NCI-H2196 (cell line): ENCODE results near the gene OGT.
"Not testable (repeated sequence)": the region's sequence is repeated elsewhere in the genome, so short reads cannot be mapped to it uniquely, and the experiment has no call there.

Source experiments
- DNase-seq: peaks from one replicate; lab custom pipeline; 2025; ENCODE audit not compliant: unreplicated experiment; lab: John Stamatoyannopoulos, UW

Gene OGT

DNA sequence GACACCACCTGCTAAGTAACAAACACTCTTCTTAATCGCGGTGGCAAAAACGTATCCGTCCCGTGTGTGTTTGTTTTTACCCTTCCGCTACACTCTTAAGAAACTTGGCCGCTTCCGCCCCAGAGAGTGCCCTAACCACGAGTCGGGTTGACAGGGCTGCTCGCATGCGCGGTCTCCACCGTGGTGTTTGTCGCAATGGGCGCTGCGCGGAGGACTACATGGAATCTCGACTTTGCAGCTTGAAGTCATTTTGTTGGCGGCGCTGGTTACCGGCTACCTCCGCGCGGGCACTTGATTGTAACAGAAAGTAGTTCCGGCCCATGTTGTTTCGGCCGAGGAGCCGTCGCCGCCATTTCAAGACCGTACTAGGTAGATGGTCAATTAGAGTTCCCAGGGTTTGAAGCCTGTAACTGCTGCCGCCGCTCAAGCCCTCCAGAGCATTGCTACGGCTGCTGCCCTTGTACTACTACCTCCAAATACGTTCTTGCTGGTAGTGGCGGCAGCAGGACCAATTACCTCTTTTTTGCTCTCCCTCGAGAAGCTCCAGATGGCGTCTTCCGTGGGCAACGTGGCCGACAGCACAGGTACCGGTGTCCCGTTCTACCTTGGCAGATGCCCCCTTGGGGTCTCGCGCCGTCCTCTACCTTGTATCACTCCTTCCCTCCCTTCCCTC lies at the start of gene OGT:
Gene OGT (plus strand): TSS at position 352 of the 673 bp plus-strand sequence. CDS start 196 bp downstream, at position 548.
- peak; percentile 88 for DNase-seq

DNA sequence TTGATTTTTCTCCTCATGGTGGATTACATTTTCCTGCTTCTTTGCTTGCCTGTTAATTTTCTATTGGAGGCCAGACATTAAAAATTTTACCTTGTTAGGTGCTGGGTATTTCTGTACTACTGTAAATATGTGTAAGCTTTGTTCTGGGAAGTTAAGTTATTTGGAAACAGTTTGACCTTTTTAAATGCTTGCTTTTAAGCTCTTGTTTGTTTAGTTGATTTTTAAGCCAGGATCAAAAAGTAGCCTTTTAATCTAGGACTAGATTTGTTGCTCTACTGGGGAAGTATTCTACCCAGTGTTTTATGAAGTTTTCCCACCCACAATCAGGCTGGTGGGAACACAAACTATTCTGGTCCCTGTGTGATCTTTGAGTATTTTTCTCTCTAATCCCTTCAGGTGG lies 45.1 kb upstream of the OGT start:
- no peak for DNase-seq

- no peak for DNase-seq
These were observed 43.4 kb upstream of the OGT start for GRCh38 chrX:71489540-71489939.

GRCh38 chrX:71492231-71493065 lies 40.5 kb upstream of the OGT start:
- DNase-seq = no peak

GRCh38 chrX:71493111-71493613 lies 39.7 kb upstream of the OGT start:
- no peak for DNase-seq

DNA sequence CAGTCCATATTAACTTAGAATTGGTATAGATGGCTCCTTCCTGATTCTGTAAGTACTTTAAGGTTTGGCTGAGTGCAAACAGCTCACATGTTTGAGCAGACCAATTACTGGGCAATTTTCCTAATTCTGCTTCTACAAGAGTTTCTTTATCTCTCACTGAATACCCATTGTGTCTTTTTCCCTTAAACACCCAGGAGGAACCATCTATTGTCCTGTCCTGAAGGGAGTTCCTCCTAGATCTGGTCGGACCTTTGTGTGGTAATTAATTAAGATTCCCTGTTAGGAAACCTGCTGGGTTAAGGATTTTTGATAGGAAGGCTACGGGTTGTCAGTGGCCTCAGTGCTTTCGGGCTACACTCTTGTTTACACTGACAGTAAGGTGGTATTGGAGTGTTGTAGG lies 36.9 kb upstream of the OGT start:
- not testable (repeated sequence) for DNase-seq

DNA sequence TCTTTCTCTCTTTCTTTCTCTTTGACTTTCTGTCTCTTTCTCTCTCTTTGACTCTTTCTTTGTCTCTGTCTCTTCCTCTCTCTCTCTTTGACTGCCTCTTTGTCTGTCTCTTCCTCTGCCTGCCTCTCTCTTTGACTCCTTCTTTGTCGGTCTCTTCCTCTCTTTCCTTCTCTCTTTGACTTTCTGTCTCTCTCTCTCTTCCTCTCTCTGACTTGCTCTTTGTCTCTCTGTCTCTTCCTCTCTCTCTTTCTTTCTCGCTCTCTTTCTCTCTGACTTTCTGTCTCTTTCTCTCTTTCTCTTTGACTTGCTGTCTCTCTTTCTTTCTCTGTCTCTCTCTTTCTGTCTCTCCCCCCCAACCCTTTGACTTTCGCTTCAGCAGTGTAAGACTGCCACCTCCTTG lies 36.4 kb upstream of the OGT start:
- DNase-seq = no peak

GRCh38 chrX:71502080-71502479 lies 30.8 kb upstream of the OGT start:
- DNase-seq = not testable (repeated sequence)

GRCh38 chrX:71504346-71504745 lies 28.6 kb upstream of the OGT start:
- no peak for DNase-seq

GRCh38 chrX:71509289-71509688 lies 23.6 kb upstream of the OGT start:
- no peak for DNase-seq

DNA sequence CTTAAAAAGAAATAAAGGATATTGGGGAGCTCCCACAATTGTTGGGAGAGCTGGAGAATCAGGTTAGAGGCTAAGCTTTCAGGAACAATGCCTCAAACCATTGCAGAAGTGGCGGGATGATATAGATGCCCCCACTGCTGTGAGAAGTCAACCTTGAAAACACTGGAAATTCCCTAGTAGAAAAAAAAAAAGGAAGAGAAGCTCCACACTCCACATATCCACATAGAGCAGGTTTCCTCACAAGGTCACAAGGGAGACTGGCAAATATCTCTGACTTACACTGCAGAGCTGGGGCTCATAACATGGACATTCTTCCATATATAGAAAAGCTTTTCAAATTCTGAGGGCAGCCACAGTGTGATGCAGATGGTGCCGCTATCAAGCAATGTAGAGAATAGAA lies 22.7 kb upstream of the OGT start:
- DNase-seq = no peak

GRCh38 chrX:71513731-71514130 lies 19.2 kb upstream of the OGT start:
- not testable (repeated sequence) for DNase-seq

- no peak for DNase-seq
These were observed 18.4 kb upstream of the OGT start for GRCh38 chrX:71514367-71515037.

GRCh38 chrX:71515038-71515396 lies 17.9 kb upstream of the OGT start:
- DNase-seq = no peak

DNA sequence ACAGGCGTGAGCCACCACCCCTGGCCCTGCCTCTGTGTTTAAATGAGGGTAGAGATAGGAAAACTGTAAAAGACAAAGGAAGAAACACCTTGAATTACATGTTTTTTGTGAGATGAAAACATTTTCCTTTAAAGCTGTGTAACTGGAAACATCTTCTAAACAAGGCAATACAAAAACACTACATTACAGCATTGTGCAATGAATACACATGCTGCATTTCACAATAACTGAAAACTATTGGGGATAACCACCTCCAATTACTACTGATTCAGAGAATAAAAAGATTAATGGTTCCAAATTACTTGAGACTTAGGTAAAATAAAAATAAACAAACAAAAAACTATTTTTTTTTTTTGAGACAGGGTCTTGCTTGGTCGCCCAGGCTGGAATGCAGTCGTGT lies 7.6 kb upstream of the OGT start:
- DNase-seq = no peak

GRCh38 chrX:71532078-71532752 lies 689 bp upstream of the OGT start:
- DNase-seq = no peak

GRCh38 chrX:71533516-71533850 lies 579 bp downstream of the OGT start:
- no peak for DNase-seq

DNA sequence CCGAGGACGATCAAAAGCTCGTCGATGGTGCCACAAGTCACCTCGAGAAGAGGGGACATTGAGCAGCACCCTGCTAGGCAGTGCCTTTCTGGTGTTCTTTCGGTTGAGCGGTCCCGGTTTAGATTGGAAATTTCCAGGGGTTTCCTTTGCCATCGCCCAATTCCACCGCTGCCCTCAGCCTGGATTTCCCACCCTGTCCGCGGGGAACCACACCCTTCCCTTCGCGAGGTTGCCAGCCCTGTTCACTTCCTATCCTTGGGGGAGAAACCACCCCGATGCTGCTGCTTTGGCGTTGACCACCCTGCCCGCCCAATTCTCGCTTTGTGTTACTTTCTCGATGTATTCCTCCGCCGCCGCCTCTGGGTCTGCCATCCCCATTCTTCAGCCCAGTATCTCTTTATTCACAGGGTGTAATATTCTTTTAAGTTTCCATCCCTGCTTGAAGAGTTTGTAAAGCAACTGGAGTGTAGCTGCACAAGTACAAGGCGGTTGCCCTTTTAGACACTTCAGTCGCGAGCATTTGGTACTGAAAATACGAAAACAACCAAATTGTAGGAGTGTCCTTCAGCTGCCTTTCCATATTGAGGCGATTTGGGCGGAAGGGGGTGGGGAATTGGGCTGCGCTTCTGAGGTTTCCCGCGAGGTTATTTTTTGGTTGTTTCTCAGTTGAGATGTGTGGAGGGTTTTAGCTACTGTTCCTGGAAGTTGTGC lies 1.1 kb downstream of the OGT start:
- no peak for DNase-seq

- no peak for DNase-seq
These were observed 2.1 kb downstream of the OGT start for GRCh38 chrX:71534773-71535544.

DNA sequence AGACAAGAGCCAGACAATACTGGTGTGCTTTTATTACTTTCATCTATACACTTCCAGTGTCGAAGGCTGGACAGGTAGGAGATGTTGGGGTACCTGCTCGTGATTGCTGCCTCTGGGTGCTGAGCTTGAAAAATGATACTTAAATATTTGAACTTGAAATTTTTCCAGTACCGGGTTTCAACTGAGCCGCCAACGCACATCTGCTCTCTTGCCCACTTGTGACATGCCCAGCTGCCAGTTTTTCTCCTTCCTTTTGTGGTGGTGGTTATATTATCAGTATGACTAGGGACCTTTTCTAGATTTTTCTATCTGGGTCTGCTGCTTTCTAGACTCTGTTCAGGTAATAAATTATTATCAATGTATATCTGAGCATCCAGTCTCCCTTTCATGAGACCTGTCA lies 3.4 kb downstream of the OGT start:
- DNase-seq = no peak
